GM23248 (cell line): Measurements from ENCODE around the gene TTPAL. TPM values are rescaled to one million over a fixed set of nuclear protein-coding genes. Genes with fewer than 3 reads are reported as not detected.

Experiments used
- DNase-seq: peaks from one replicate; pipeline ENCODE4 v3.0.0-alpha.2; 2015
- H2AFZ ChIP-seq: fragments of 200-600 bp; sonication (generic); 2 replicates; pipeline ENCODE4 v1.6.1; 2016; ENCODE audit warnings: antibody characterized with exemption
- H3F3A ChIP-seq: fragments of 200-600 bp; sonication (generic); 2 replicates; pipeline ENCODE4 v1.6.1; 2016; ENCODE audit warnings: mild to moderate bottlenecking, antibody characterized with exemption, mixed run types; ENCODE audit not compliant: insufficient read depth
- H3K27ac ChIP-seq: fragments of 200-600 bp; sonication (generic); 2 replicates; pipeline ENCODE4 v1.5.1; 2016; ENCODE audit warnings: mild to moderate bottlenecking
- H3K27me3 ChIP-seq: fragments of 200-600 bp; sonication (generic); replicated peaks from 2 replicates; pipeline ENCODE4 v1.6.1; 2016; ENCODE audit warnings: mild to moderate bottlenecking; ENCODE audit not compliant: insufficient read depth
- H3K36me3 ChIP-seq: fragments of 200-600 bp; sonication (generic); 2 replicates; pipeline ENCODE4 v1.6.1; 2016; ENCODE audit warnings: low read depth, mild to moderate bottlenecking
- H3K4me1 ChIP-seq: fragments of 200-600 bp; sonication (generic); 2 replicates; pipeline ENCODE4 v1.6.1; 2016; ENCODE audit warnings: mild to moderate bottlenecking; ENCODE audit not compliant: insufficient read depth
- H3K4me2 ChIP-seq: fragments of 200-600 bp; sonication (generic); one replicate; pipeline ENCODE4 v1.6.1; 2016; ENCODE audit warnings: mild to moderate bottlenecking; ENCODE audit not compliant: unreplicated experiment
- H3K4me3 ChIP-seq: fragments of 200-600 bp; sonication (generic); 2 replicates; pipeline ENCODE4 v1.5.1; 2016; ENCODE audit warnings: mild to moderate bottlenecking
- H3K79me2 ChIP-seq: fragments of 200-600 bp; sonication (generic); 2 replicates; pipeline ENCODE4 v1.6.1; 2016; ENCODE audit warnings: mild to moderate bottlenecking; ENCODE audit not compliant: insufficient read depth
- H3K9ac ChIP-seq: fragments of 200-600 bp; sonication (generic); 2 replicates; pipeline ENCODE4 v1.6.1; 2016; ENCODE audit warnings: mild to moderate bottlenecking
- H3K9me2 ChIP-seq: fragments of 200-600 bp; sonication (generic); 2 replicates; pipeline ENCODE4 v1.6.1; 2016; ENCODE audit warnings: mixed run types, mild to moderate bottlenecking, moderate library complexity; ENCODE audit not compliant: insufficient read depth
- H3K9me3 ChIP-seq: fragments of 200-600 bp; sonication (generic); one replicate; pipeline ENCODE4 v1.6.1; 2017; ENCODE audit warnings: low read depth
- H4K20me1 ChIP-seq: fragments of 200-600 bp; sonication (generic); 2 replicates; pipeline ENCODE4 v1.6.0; 2016; ENCODE audit not compliant: insufficient read depth
- EZH2 ChIP-seq: fragments of 200-600 bp; sonication (generic); IDR thresholded peaks from 2 replicates; pipeline ENCODE4 v1.6.1; 2018; ENCODE audit warnings: antibody characterized with exemption, mild to moderate bottlenecking; ENCODE audit not compliant: insufficient read depth, poor library complexity, severe bottlenecking
- EZH2phosphoT487 ChIP-seq: fragments of 200-600 bp; sonication (generic); IDR thresholded peaks from 2 replicates; pipeline ENCODE4 v1.6.1; 2018; ENCODE audit warnings: antibody characterized with exemption, moderate library complexity, mild to moderate bottlenecking, low read depth; ENCODE audit not compliant: insufficient read depth
- WGBS, 2 experiments: methylation state at CpG; one replicate each; pipeline ENCODE4 v1.1.6; 2015 to 2017; ENCODE audit warnings: low lambda C conversion rate in 2 of 2, low coverage in 1 of 2; ENCODE audit errors: missing lambda C conversion rate in 2 of 2; 5-methylcytosine and 5-hydroxymethylcytosine counted together
- in situ Hi-C: fragments of 300-500 bp; cut with MboI; formaldehyde crosslinking; loops from 2 replicates; pipeline ENCODE4 v1.15.0; 2020
- polyA plus RNA-seq: library from polyadenylated mRNA; unstranded; fragments of >200 nt; fragmentation: Nextera tagmentation; extraction: Ambion mirVana; gene quantifications from 2 replicates; pipeline ENCODE4 v1.2.1, GENCODE V29; 2016
- total RNA-seq: library from RNA; depleted of rRNA; stranded (reverse); fragments of >200 nt; shearing (Covaris generic); gene quantifications from 2 replicates; pipeline ENCODE4 v1.2.3, GENCODE V29; 2014

The TTPAL gene
- total and polyA plus RNA-seq, 2 experiments from 2014 or later: 11.8 to 19.6 TPM

GRCh38 chr20:44517454-44517853, 41.8 kb downstream of the TTPAL start:
- H3K27ac ChIP-seq: peak overlapping the region; percentile 78
- WGBS, 2 experiments: 55 to 56% methylated on average over 3 of the region's 3 CpGs
- in situ Hi-C loops: no loop called here
- H2AFZ ChIP-seq: no peak overlapping the region
- H3K9me3 ChIP-seq: no peaks in the 10 kb centered on the region
- no peak overlapping the region for H3K4me3 ChIP-seq
- H4K20me1 ChIP-seq: no peaks in the 10 kb centered on the region; the same call in 1 of the 2 replicates
- peaks cover 94% of the 10 kb centered on the region for H3K79me2 ChIP-seq
- TF ChIP-seq EZH2: no peak
- no peak for TF ChIP-seq EZH2phosphoT487
- peak overlapping the region; percentile 51 for H3K9ac ChIP-seq
- peaks cover 22% of the 10 kb centered on the region for H3F3A ChIP-seq
- no peaks in the 10 kb centered on the region for H3K27me3 ChIP-seq
- no peak overlapping the region for H3K4me2 ChIP-seq
- peaks cover 49% of the 10 kb centered on the region for H3K4me1 ChIP-seq
- no peak for DNase-seq
- peaks cover 7% of the 10 kb centered on the region; the same call in 1 of the 2 replicates for H3K36me3 ChIP-seq
- H3K9me2 ChIP-seq: no peaks in the 10 kb centered on the region

- peaks cover 86% of the 10 kb centered on the region for H3K79me2 ChIP-seq
- H3K9me2 ChIP-seq: no peaks in the 10 kb centered on the region
- no peak for TF ChIP-seq EZH2phosphoT487
- no peak for TF ChIP-seq EZH2
- DNase-seq: no peak
- H3K4me3 ChIP-seq: no peak overlapping the region
- H2AFZ ChIP-seq: no peak overlapping the region
- in situ Hi-C loops: no loop called here
- H3K27me3 ChIP-seq: no peaks in the 10 kb centered on the region
- H3K9me3 ChIP-seq: no peaks in the 10 kb centered on the region
- no peaks in the 10 kb centered on the region for H3K36me3 ChIP-seq
- no peaks in the 10 kb centered on the region for H4K20me1 ChIP-seq
- H3K27ac ChIP-seq: 0 out of 2 replicates have a peak overlapping the region, but pooled peaks have one; percentile 78
- peaks cover 52% of the 10 kb centered on the region for H3K4me1 ChIP-seq
- no peak overlapping the region for H3K9ac ChIP-seq
- peaks cover 25% of the 10 kb centered on the region for H3F3A ChIP-seq
- H3K4me2 ChIP-seq: no peak overlapping the region
- WGBS, 2 experiments: 58% methylated on average over 3 of the region's 3 CpGs
Observed at GRCh38 chr20:44518248-44518647, 42.6 kb downstream of the TTPAL start.

GRCh38 chr20:44520881-44521280, 45.2 kb downstream of the TTPAL start:
- no peak for TF ChIP-seq EZH2
- no peak for TF ChIP-seq EZH2phosphoT487
- in situ Hi-C loops: no loop called here

GRCh38 chr20:44521484-44522481, 46.1 kb downstream of the TTPAL start, which contains the start of gene SERINC3:
SERINC3 (minus strand) TSS chr20:44522070; CDS start chr20:44521951, 119 bp downstream.
- H3K9me2 ChIP-seq: no peaks in the 10 kb centered on the region
- H4K20me1 ChIP-seq: no peaks in the 10 kb centered on the region
- no peaks in the 10 kb centered on the region for H3K27me3 ChIP-seq
- H3F3A ChIP-seq: peaks cover 17% of the 10 kb centered on the region
- peak within 1 kb of the TSS; percentile 95 for H3K4me2 ChIP-seq
- 1% methylated on average over 41 to 48 of the region's 49 CpGs for WGBS, 2 experiments
- H2AFZ ChIP-seq: peak within 1 kb of the TSS; percentile 77
- in situ Hi-C loops: no loop called here
- H3K4me3 ChIP-seq: peak within 1 kb of the TSS; percentile 93
- H3K9me3 ChIP-seq: no peaks in the 10 kb centered on the region
- no peaks in the 10 kb centered on the region for H3K36me3 ChIP-seq
- no peak for TF ChIP-seq EZH2phosphoT487
- no peak for TF ChIP-seq EZH2
- H3K79me2 ChIP-seq: peaks cover 50% of the 10 kb centered on the region
- peaks cover 42% of the 10 kb centered on the region for H3K4me1 ChIP-seq
- H3K9ac ChIP-seq: peak within 1 kb of the TSS; percentile 99
- peak; percentile 99 for DNase-seq
- peak within 1 kb of the TSS; percentile 98 for H3K27ac ChIP-seq

More at GRCh38 chr20:44520881-44521280, 45.2 kb downstream of the TTPAL start:
- no peaks in the 10 kb centered on the region for H3K27me3 ChIP-seq
- H3K4me3 ChIP-seq: peak overlapping the region; percentile 93
- peaks cover 41% of the 10 kb centered on the region for H3K4me1 ChIP-seq
- H3K4me2 ChIP-seq: peak overlapping the region; percentile 95
- peaks cover 20% of the 10 kb centered on the region for H3F3A ChIP-seq
- no peaks in the 10 kb centered on the region for H3K9me2 ChIP-seq
- H3K36me3 ChIP-seq: no peaks in the 10 kb centered on the region
- H3K9me3 ChIP-seq: no peaks in the 10 kb centered on the region
- WGBS, 2 experiments: 31 to 50% methylated on average over 3 of the region's 3 CpGs
- H3K9ac ChIP-seq: peak overlapping the region; percentile 99
- peaks cover 59% of the 10 kb centered on the region for H3K79me2 ChIP-seq
- H2AFZ ChIP-seq: no peak overlapping the region
- H4K20me1 ChIP-seq: no peaks in the 10 kb centered on the region
- DNase-seq: no peak
- peak overlapping the region; percentile 98 for H3K27ac ChIP-seq
